Right ventricle myocardium inferior (tissue), 1 donor: ENCODE results near the gene BCAS4. TPM values are rescaled to one million over a fixed set of nuclear protein-coding genes. Genes with fewer than 3 reads are reported as not detected.
A peak's percentile ranks its signal among the peaks of the same experiment; 100 is the strongest.
"Not testable (repeated sequence)": the region's sequence is repeated elsewhere in the genome, so short reads cannot be mapped to it uniquely, and the experiment has no call there.

Source experiments
- ATAC-seq: fragments of 200-7000 bp; cut with Tn5 transposase; one replicate; pipeline ENCODE4 v1.9.1; 2020; ENCODE audit warnings: mild to moderate bottlenecking, moderate library complexity
- DNase-seq: peaks from one replicate; pipeline ENCODE4 v3.0.0; 2021; ENCODE audit errors: missing footprints
- intact Hi-C: fragments of 100-400 bp; cut with DNase I; formaldehyde crosslinking; loops from one replicate; pipeline ENCODE4 v1.11.0; 2022
- total RNA-seq: library from RNA; stranded (reverse); fragmentation: NEBNext Ultra II Directional; extraction: Animal tissue kit (Norgen Biotek cat#: 25700); gene quantifications from one replicate; pipeline ENCODE4 v1.2.1, GENCODE V29; 2021
- donor health status: DM: no; HTN: yes; CAD: no; lungs with severe emphysema.

BCAS4 gene
- total RNA-seq, 1 donor from 2014 or later: 1.8 TPM

DNA sequence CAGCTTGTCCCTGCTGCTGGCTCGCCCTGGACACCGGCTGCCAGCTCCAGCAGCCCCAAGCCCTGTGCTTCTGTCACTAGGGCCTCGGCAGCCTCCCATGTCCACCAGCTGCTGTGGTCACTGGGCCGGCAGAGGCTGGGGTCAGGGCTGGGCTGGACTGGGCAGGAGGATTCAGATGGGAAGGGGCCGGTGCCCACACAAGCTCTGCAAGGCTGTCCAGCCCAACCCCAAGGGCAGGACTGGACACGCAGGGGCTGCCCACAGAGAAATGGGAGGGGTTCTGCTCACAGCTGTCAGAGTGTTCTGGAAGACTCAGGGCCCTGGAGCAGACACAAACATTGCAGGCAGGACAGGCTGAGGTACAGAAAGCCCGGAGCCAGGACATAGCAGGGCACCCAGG lies 70.7 kb downstream of the BCAS4 start:
- ATAC-seq: no peak
- DNase-seq: peak; percentile 46
- intact Hi-C loops: no loop called here

GRCh38 chr20:50866036-50866685 lies 71.3 kb downstream of the BCAS4 start:
- intact Hi-C loops: no loop called here
- no peak for ATAC-seq
- peak; percentile 27 for DNase-seq

DNA sequence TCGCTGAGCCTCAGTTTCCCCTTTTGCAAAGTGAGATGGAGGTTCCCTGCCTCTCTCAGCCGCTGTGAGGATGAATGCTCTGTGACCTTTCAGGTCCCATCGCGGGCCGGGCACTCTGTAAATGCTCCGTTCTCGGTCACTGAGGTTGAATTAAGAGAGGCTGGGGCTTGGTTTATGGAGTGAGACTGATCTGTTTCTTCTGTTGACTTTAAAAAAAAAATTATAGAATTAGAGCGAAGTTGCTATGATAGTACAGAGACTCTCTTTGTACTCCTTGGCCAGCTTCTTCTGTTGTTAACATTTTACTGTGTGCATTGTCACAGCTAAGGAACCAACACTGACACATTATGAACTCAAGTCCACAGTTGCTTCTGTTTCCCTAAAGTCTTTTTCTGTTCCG lies 72.0 kb downstream of the BCAS4 start:
- intact Hi-C loops: no loop called here
- peak; percentile 9 for DNase-seq
- ATAC-seq: no peak

DNA sequence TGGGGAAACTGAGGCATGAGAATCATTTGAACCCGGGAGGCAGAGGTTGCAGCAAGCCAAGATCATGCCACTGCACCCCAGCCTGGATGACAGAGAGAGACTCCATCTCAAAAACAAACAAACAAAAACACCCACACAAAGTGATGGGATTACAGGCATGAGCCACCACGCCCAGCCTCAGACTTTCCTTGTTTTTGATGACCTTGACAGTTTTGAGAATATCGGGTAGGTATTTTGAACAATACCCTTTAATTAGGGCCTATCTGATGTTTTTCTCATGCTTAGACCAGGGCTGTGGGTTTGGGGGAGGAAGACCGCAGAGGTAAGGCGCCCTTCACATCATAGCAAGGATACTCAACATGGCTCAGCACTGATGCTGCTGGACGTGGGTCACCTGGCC lies 72.9 kb downstream of the BCAS4 start:
- ATAC-seq: no peak
- peak; percentile 8 for DNase-seq
- intact Hi-C loops: no loop called here

DNA sequence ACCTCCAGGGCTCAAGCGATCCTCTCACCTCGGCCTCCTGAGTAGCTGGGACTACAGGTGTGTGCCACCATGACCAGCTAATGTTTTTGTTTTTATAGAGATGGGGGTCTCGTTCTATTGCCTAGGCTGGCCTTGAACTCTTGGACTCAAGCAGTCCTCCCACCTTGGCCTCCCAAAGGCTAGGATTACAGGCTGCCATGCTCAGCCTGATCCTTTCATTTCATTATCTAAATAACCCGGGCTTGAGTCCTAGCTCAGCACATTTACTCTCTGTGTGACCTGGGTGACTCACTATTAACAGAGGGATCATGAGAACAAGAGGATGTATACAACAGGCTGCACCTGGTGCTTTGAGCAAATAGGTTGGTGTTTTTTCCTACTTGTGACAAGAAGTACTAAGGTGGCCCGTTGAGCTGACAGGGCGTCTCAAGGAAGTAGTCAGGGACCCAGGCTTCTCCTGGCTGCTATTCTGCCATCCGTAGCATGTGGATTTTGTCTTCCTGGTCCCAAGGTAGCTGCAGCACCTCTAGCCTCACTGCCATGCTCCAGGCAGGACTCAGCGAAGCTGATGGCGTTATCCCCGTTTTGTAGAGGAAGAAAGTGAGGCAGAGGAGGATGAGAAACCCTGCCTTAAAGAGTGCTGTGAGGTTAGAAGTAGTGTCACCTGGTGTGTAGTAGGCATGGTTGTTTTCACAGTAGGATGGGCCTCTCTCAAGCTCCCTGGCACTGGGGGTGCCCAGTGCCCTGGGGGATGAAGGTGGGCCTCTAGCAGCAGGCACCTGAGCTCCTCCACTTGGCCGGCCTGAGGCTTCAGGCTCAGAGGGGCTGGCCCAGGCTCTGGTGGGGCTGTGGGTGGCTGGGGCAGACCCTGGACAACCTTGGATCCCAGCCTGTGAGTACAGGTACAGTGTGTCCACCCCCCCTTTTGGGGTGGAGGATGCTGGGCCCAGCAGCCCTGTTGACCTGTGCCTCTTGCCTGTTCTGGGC lies 73.9 kb downstream of the BCAS4 start:
- intact Hi-C loops: no loop called here
- no peak for ATAC-seq
- DNase-seq: peak; percentile 20

DNA sequence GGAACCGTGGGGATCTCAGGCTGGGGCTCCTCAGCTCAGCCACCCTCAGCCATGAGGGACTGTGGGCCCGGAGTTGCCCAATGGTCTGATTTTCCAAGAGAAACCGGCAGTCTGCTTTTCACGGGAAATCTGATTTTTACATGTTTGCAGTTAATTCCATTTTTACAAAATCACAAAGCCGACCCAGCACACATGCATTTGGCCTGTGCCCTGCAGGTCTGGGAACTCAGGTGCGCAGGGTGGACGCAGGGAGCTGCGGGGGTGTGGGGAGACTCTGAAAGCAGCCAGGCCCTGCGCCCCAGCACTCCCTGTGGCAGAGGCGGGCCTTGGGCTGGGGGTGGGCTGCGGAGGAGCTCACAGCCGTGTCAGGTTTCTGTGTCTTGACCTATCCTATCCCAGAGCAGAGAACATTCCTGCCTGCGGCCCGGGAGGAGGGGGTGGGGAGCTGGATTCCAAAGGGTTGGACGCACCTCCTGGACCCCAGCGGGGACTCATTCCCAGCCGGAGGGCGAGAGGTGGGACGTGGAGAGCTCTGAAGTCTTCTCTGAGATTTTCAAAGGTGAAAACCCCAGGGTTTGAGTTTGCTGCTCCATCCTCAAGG lies 75.8 kb downstream of the BCAS4 start:
- ATAC-seq (peak; percentile 25), DNase-seq (no peak)
- intact Hi-C loops: no loop called here

GRCh38 chr20:50872560-50873425 lies 77.9 kb downstream of the BCAS4 start:
- no peak for ATAC-seq
- intact Hi-C loops: no loop called here

GRCh38 chr20:50873585-50873984 lies 78.7 kb downstream of the BCAS4 start:
- ATAC-seq: no peak
- DNase-seq: no peak
- intact Hi-C loops: no loop called here

More at GRCh38 chr20:50872560-50873425, 77.9 kb downstream of the BCAS4 start:
- no peak for DNase-seq

GRCh38 chr20:50874111-50874757 lies 79.4 kb downstream of the BCAS4 start:
- DNase-seq (no peak), ATAC-seq (no peak)
- intact Hi-C loops: no loop called here

DNA sequence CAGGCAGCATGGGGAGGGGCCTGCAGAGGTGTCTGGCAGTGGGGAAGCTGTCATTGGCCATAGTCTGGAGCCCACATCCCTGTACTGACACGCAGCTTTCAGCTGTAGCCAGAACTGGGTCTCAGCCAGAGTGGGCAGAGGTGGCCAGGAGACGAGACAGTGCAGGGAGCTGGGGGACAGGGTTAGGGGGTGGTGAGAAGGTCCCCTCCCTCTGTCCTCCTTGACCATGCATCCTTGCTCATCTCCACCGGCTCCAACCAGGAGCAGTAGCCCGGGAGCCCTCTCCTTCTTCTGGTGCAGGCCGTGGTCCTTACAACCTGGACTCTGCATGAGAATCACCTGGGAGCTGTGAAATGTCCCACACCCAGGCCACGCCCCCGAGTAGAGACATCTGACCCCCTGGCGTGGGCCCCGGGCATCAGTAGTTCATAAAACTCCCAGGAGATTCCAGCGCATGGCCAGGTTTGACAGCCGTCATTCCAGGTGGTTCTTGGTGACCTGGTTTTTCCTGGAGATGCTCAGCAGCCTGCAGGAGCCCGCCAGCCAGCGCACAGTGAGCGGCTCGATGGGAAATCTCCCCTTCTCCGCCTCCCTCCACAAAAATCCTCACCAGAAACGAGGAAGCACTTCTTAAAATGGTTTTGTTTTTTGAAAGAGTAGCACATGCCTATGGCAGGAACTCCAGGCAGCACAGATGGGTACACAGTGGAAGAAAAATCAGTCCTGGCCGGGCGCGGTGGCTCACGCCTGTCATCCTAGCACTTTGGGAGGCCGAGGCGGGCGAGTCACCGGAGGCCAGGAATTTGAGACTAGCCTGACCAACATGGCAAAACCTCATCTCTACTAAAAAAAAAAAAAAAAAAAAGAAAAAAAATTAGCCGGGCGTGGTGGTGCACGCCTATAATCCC lies 80.2 kb downstream of the BCAS4 start:
- intact Hi-C loops: no loop called here
- no peak for DNase-seq
- no peak for ATAC-seq

DNA sequence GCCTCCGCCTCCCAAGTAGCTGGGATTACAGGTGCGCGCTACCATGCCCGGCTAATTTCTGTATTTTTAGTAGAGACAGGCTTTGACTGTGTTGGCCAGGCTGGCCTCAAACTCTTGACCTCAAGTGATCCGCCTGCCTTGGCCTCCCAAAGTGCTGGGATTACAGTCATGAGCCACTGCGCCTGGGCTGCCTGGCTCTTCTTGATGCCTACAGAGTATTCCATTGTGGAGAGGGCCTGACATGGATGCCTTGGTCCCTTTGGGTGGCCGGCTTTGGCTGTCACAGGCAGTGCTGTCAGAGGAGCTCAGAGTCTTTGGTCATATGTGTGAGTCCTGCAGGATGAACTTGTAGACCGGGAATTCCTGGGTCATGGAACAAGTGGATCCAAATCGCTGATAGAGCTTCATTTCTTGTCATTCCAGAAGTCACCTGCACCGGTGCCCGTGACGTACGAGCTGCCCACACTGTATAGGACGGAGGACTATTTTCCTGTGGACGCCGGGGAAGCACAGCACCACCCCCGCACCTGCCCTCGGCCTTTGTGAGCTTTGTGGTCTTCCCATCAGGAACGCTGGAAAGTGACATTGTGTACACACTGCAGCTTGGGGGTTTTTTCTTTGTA lies 81.3 kb downstream of the BCAS4 start:
- DNase-seq: no peak
- intact Hi-C loops: no loop called here
- no peak for ATAC-seq

GRCh38 chr20:50876816-50877215 lies 82.0 kb downstream of the BCAS4 start:
- DNase-seq (no peak), ATAC-seq (no peak)
- intact Hi-C loops: no loop called here

- DNase-seq (no peak), ATAC-seq (no peak)
- intact Hi-C loops: no loop called here
Measured at GRCh38 chr20:50877232-50877743, 82.4 kb downstream of the BCAS4 start.

DNA sequence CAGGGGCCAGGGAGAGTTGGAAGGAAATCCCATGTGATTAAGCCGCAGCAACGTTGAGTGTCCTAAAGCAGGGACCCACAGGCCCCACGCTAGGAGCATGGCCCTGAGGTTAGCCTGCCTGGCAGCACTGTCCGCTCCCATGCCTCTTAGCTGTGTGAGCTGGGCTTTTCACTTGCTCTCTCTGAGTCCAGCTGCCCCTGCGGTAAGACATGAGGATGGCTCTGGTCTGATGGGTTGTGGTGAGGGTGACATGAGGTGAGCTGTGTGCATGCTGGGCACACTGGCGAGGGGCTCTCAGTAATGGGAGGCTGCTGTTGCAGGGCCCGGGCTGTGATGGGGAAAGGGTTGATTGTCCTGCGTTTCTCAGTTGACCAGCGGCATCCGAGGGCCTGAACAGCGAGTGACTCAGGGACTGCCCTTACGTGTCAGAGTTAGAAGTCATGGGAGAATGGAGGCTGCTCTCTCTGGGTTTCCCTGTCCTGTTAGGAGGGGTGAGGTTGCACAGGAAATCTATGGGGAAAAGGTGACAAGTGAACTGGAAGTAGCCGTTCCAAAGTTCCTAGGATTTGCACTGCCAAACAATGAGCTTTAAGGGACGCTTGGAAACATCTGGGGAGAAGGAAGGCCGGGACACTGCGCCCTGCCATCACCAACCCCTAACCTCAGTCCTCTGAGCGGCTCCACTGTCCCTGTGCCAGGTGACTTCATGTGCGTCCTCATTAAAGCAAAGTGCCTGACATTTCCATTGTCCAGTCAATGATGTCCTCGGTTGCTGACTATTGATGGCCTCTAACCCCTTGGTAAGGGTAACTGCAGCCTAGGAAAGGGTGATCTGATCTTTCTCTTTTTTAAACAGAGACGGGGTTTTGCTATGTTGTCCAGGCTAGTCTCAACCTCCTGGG lies 85.0 kb downstream of the BCAS4 start:
- DNase-seq (no peak), ATAC-seq (no peak)
- intact Hi-C loops: no loop called here

GRCh38 chr20:50881759-50882424 lies 87.0 kb downstream of the BCAS4 start:
- ATAC-seq, DNase-seq, intact Hi-C loops: not testable (repeated sequence)
